SK-N-MC (cell line): ENCODE results near the gene RAP1GAP2.

Experiments used
- DNase-seq: peaks from one replicate; pipeline ENCODE4 v3.0.0-alpha.2; 2011; ENCODE audit warnings: low read depth, low spot score
- H3K27ac ChIP-seq: fragments of 200-600 bp; sonication (generic); 2 replicates; pipeline ENCODE4 v1.5.1; 2016; ENCODE audit warnings: mixed run types
- H3K36me3 ChIP-seq: fragments of 200-600 bp; sonication (generic); 2 replicates; pipeline ENCODE4 v1.6.1; 2017; ENCODE audit warnings: antibody characterized with exemption, low read length, mixed read lengths; ENCODE audit not compliant: insufficient read depth
- H3K4me3 ChIP-seq: fragments of 200-600 bp; sonication (generic); 2 replicates; pipeline ENCODE4 v1.5.1; 2016
- H3K9ac ChIP-seq: fragments of 200-600 bp; sonication (generic); 2 replicates; pipeline ENCODE4 v1.8.0; 2017; ENCODE audit warnings: mixed run types, mixed read lengths; ENCODE audit not compliant: insufficient read length
- H3K9me3 ChIP-seq: fragments of 200-600 bp; sonication (generic); 2 replicates; pipeline ENCODE4 v1.6.1; 2017; ENCODE audit warnings: low read depth, mild to moderate bottlenecking, antibody characterized with exemption, low read length, moderate library complexity, mixed read lengths
- EZH2 ChIP-seq: fragments of 200-600 bp; sonication (generic); IDR thresholded peaks from one replicate; pipeline ENCODE4 v1.6.1; 2017; ENCODE audit warnings: antibody characterized with exemption
- FOXP2 ChIP-seq: optimal IDR thresholded peaks from 2 replicates; pipeline ENCODE3; 2011; ENCODE audit warnings: mild to moderate bottlenecking, moderate library complexity; ENCODE audit not compliant: insufficient read depth; ENCODE audit errors: extremely low read length, control extremely low read depth
- POLR2AphosphoS5 ChIP-seq: IDR thresholded peaks from 2 replicates; pipeline ENCODE4 v1.6.1; 2012; ENCODE audit warnings: mild to moderate bottlenecking, low read depth, low read length, borderline replicate concordance

The RAP1GAP2 gene

GRCh38 chr17:2909846-2910234 lies 113.6 kb downstream of the RAP1GAP2 start:
- TF ChIP-seq FOXP2 (no peak), POLR2AphosphoS5 (no peak), EZH2 (no peak)
- no peaks in the 10 kb centered on the region for H3K36me3 ChIP-seq
- H3K9me3 ChIP-seq, result no peaks in the 10 kb centered on the region
- DNase-seq, result no peak
- no peak overlapping the region for H3K9ac ChIP-seq
- no peak overlapping the region for H3K27ac ChIP-seq
- no peak overlapping the region for H3K4me3 ChIP-seq

DNA sequence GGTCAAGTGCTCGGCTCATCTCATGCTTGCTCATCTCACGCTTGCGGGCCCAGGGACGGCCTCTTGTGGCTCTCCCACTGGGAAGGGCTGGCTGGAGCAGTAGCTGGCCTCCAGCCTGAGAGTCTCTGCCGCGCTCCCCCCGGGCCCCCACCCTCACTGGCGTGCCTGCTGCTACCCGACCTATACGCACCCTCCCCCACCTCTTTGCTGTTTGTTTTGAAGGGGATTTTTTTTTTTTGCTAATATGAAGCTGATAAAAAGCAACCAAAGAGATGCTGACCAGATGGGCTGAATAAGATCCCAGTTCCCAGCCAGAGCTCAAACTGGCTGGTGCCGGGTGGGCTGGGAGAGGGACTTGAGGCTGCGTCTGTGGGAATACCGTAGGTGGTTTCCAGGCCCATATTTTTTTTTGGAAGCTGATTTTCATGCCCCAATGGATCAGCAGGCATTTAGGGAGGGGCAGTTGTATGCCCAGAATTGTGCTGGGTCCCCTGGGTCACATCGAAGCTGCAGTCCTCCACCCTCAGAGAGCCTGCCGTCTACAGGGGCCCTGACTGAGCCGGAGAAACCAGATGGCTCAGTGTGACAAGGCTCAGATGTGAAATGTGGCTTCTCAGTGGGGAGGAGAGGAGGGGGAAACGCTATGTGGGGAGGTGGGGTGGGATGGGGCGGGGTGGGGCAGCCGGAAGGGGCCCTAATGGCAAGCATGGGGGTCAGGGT lies 115.0 kb downstream of the RAP1GAP2 start:
- Histone ChIP-seq H3K9me3 (no peaks in the 10 kb centered on the region), H3K4me3 (no peak overlapping the region), H3K9ac (no peak overlapping the region), H3K27ac (no peak overlapping the region), H3K36me3 (no peaks in the 10 kb centered on the region)
- TF ChIP-seq FOXP2 (no peak), POLR2AphosphoS5 (no peak), EZH2 (no peak)
- no peak for DNase-seq

DNA sequence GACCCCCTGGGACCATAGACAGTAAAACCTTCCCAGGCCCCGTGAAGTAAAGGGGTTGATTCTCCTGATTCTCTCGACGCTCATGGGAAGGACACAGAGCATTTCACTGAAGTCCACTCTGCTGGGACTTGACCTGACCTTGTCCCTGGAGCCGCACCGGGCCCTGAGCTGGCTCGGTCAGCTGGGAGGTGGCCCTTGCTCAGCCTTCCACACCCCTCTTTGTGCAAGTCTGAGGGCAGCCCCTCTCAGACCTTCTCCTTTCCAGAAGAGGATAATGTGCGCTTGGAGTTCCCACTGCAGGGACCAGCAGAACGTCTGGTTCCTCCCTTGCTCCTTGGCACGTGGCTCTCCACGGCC lies 115.5 kb downstream of the RAP1GAP2 start:
- no peak overlapping the region for H3K4me3 ChIP-seq
- TF ChIP-seq EZH2, result no peak
- TF ChIP-seq POLR2AphosphoS5, result no peak
- TF ChIP-seq FOXP2, result no peak
- no peaks in the 10 kb centered on the region for H3K36me3 ChIP-seq
- DNase-seq, result no peak
- no peak overlapping the region for H3K27ac ChIP-seq
- H3K9ac ChIP-seq, result no peak overlapping the region
- no peaks in the 10 kb centered on the region for H3K9me3 ChIP-seq

- H3K36me3 ChIP-seq, result no peaks in the 10 kb centered on the region
- TF ChIP-seq POLR2AphosphoS5, result no peak
- H3K27ac ChIP-seq, result no peak overlapping the region
- DNase-seq, result no peak
- H3K9ac ChIP-seq, result no peak overlapping the region
- H3K9me3 ChIP-seq, result no peaks in the 10 kb centered on the region
- H3K4me3 ChIP-seq, result no peak overlapping the region
Observed at GRCh38 chr17:2912754-2913153, 116.5 kb downstream of the RAP1GAP2 start.

DNA sequence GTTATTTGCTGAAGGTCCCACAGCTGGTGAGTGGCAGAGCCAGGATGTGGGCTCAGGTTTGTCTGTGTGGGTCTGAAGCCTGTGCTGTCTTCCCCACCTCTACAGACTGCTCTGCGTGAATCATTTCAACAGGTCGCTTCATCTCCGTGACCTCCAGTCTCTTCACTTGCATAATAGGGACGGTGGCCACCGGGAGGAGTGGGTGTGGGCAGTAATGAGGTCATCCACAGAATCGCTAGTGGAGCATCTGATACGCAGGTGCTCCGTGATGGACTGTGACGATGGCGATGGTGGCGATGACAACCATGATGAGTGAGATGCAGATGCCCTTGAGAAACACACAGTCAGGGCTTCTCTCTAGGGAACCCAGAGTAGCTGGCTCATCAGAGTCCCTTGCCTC lies 120.2 kb downstream of the RAP1GAP2 start:
- Histone ChIP-seq H3K9me3 (no peaks in the 10 kb centered on the region), H3K4me3 (no peak overlapping the region), H3K27ac (no peak overlapping the region), H3K36me3 (no peaks in the 10 kb centered on the region), H3K9ac (no peak overlapping the region)
- TF ChIP-seq EZH2 (no peak), FOXP2 (no peak), POLR2AphosphoS5 (no peak)
- no peak for DNase-seq

DNA sequence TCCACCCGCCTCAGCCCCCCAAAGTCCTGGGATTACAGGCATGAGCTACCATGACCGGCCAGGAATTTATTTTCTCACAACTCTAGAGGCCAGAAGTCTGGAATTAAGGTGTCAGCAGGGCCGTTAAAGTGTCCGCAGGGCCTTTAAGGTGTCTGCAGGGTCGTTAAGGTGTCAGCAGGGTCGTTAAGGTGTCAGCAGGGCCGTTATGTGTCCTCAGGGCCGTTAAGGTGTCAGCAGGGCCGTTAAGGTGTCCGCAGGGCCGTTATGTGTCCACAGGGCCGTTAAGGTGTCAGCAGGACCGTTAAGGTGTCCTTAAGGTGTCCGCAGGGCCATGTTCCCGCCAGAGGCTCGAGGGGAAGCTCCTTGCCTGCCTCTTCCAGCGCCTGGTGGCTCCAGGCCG lies 125.2 kb downstream of the RAP1GAP2 start:
- Histone ChIP-seq H3K9me3 (no peaks in the 10 kb centered on the region), H3K9ac (no peak overlapping the region), H3K27ac (no peak overlapping the region), H3K4me3 (no peak overlapping the region), H3K36me3 (no peaks in the 10 kb centered on the region)
- DNase-seq, result no peak
- TF ChIP-seq FOXP2, result no peak
- TF ChIP-seq POLR2AphosphoS5, result no peak
- TF ChIP-seq EZH2, result no peak

GRCh38 chr17:2924211-2924610 lies 128.0 kb downstream of the RAP1GAP2 start:
- Histone ChIP-seq H3K9me3 (no peaks in the 10 kb centered on the region), H3K4me3 (no peak overlapping the region), H3K36me3 (no peaks in the 10 kb centered on the region), H3K9ac (no peak overlapping the region), H3K27ac (no peak overlapping the region)
- DNase-seq, result no peak
- no peak for TF ChIP-seq POLR2AphosphoS5
- TF ChIP-seq FOXP2, result no peak
- no peak for TF ChIP-seq EZH2

- Histone ChIP-seq H3K36me3 (no peaks in the 10 kb centered on the region), H3K9ac (no peak overlapping the region), H3K27ac (no peak overlapping the region), H3K4me3 (no peak overlapping the region), H3K9me3 (no peaks in the 10 kb centered on the region)
- no peak for TF ChIP-seq EZH2
- TF ChIP-seq FOXP2, result no peak
- TF ChIP-seq POLR2AphosphoS5, result no peak
- DNase-seq, result no peak
Observed at GRCh38 chr17:2925011-2925410, 128.8 kb downstream of the RAP1GAP2 start.

DNA sequence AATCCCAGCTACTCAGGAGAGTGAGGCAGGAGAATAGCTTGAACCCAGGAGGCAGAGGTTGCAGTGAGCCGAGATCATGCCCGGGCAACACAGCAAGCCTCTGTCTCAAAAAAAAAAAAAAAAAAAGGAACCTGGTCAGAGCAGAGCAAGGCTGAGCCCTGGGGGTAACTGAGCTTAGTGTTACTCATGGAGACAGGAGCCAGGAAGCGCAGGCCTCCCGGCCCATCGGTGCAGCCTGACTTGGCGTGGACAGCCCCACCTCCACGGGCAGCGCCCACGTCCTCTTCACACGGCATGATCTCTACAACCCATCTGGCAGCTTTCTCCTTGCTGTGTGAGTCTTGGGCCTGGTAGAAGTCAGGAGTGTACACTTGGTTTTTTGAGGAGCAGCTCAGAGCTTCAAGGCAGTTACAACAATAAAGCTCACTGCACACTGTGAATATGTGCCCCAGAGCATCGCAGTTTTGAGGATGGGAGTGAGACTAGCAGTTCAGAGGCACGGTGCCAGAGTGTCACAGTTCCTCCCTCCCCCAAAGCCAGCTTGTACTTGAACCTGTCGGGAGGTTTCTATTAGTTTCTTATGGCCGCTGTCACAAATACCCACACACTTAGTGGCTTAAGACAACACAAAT lies 129.9 kb downstream of the RAP1GAP2 start:
- Histone ChIP-seq H3K27ac (no peak overlapping the region), H3K9me3 (no peaks in the 10 kb centered on the region), H3K36me3 (no peaks in the 10 kb centered on the region), H3K9ac (no peak overlapping the region), H3K4me3 (no peak overlapping the region)
- no peak for DNase-seq
- TF ChIP-seq EZH2 (no peak), FOXP2 (no peak), POLR2AphosphoS5 (no peak)
